Kidney epithelial cell (primary cell): ENCODE results near the gene TMEM132D. TPM values are rescaled to one million over a fixed set of nuclear protein-coding genes. Genes with fewer than 3 reads are reported as not detected.

Source experiments
- DNase-seq: peaks from one replicate; pipeline ENCODE4 v3.0.0-alpha.2; 2010; ENCODE audit warnings: low read depth
- H3K27me3 ChIP-seq: 2 replicates; pipeline ENCODE4 v1.6.0; 2011; ENCODE audit warnings: low read length; ENCODE audit not compliant: control insufficient read depth, insufficient read depth
- H3K36me3 ChIP-seq: 2 replicates; pipeline ENCODE4 v1.5.1; 2011; ENCODE audit warnings: low read length; ENCODE audit not compliant: control insufficient read depth, insufficient read depth
- H3K4me3 ChIP-seq: 2 replicates; pipeline ENCODE4 v1.5.1; 2011; ENCODE audit warnings: low read depth, mild to moderate bottlenecking, control low read depth, low read length
- total RNA-seq: library from RNA; depleted of rRNA; stranded (reverse); fragments of >200 nt; gene quantifications from 2 replicates; pipeline ENCODE4 v1.2.3, GENCODE V29; 2015
- TF ChIP-seq, protein P1 (sequence below): IDR thresholded peaks from 2 replicates; pipeline ENCODE4 v1.5.1; 2011; ENCODE audit warnings: mild to moderate bottlenecking, moderate library complexity, low read length, control low read depth, inconsistent platforms; ENCODE audit not compliant: insufficient read depth, poor library complexity, severe bottlenecking

The TMEM132D gene
- total RNA-seq, 1 donor from 2014 or later, result 6.4 TPM

DNA sequence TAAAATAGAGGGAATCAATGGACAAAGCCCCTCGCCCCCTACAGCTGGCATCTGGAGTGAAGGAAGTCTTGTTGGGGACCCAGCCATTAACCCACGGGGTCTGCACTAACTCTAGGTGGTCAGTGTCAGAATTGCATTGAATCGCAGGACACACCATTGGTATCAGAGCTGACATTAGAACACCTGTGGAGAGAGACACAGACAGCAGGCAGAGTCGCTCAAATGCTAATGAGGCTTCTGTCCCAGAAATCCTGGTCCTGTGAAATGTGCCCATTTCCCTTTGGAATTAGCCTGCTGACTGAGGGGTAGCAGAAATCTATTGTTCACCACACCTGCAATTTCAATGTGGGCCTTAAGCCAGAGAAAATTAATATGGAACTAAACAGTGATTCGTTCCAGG is 33.0 kb downstream of the TMEM132D start:
- TF ChIP-seq, protein P1, sequence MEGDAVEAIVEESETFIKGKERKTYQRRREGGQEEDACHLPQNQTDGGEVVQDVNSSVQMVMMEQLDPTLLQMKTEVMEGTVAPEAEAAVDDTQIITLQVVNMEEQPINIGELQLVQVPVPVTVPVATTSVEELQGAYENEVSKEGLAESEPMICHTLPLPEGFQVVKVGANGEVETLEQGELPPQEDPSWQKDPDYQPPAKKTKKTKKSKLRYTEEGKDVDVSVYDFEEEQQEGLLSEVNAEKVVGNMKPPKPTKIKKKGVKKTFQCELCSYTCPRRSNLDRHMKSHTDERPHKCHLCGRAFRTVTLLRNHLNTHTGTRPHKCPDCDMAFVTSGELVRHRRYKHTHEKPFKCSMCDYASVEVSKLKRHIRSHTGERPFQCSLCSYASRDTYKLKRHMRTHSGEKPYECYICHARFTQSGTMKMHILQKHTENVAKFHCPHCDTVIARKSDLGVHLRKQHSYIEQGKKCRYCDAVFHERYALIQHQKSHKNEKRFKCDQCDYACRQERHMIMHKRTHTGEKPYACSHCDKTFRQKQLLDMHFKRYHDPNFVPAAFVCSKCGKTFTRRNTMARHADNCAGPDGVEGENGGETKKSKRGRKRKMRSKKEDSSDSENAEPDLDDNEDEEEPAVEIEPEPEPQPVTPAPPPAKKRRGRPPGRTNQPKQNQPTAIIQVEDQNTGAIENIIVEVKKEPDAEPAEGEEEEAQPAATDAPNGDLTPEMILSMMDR, result no peak
- no peak overlapping the region for H3K4me3 ChIP-seq
- no peak for DNase-seq
- H3K36me3 ChIP-seq, result no peaks in the 10 kb centered on the region
- H3K27me3 ChIP-seq, result no peaks in the 10 kb centered on the region

DNA sequence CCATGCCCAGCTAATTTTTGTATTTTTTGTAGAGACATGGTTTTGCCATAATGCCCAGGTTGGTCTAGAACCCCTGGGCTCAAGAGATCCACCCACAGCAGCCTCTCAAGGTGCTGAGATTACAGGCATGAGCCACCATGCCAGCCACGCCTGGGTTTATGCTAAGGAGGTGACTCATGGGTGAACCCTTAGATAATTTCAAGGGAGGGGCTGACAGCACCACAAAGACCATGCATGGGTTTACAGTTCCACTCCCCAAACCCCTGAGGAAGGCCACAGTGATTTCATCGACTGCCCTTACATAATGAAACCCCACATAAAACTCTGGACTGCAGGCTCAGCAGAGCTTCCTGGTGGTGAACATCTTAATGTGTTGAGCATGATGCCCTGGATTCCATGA is 33.7 kb downstream of the TMEM132D start:
- no peaks in the 10 kb centered on the region for H3K36me3 ChIP-seq
- DNase-seq, result no peak
- no peaks in the 10 kb centered on the region for H3K27me3 ChIP-seq
- TF ChIP-seq, protein P1, result no peak
- no peak overlapping the region for H3K4me3 ChIP-seq

DNA sequence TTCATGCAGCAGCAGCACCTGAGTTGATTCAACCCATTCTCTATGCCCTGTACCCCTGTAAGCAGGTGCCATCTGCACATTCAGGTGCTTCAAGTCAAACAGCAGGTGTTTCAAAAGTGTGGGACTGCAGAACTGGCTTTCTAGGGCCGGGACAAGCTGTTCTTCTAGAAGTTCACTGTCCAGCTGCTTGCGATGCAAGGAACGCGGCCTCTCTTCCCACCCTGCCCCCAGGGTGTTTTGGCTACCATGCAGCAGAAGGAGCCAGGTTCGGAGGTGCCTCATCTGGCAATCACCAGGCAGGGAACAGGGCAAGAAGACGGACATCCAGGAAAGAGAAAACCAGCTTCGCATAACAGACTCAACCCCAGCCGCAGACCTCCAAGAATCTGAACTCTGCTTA is 35.2 kb downstream of the TMEM132D start:
- Histone ChIP-seq H3K27me3 (no peaks in the 10 kb centered on the region), H3K4me3 (no peak overlapping the region), H3K36me3 (no peaks in the 10 kb centered on the region)
- TF ChIP-seq, protein P1, result no peak
- no peak for DNase-seq

DNA sequence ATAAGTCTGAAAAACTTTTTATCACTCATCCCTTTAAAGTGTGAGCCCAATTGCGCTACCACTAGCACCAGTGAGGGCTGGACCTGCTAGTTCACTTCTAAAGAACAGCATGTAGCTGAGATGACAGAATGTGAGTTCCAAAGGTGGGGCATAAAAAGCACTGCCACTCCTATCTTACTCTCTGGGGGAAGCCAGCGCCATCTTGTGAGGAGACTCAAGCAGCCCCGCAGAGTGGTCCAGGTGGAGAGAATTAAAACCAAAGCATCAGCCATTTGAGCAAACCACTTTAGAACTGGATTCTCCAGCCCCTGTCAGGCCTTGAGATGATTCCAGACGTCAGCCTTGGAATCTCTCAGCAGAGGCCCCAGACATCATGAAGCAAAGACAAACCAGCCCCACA is 39.9 kb downstream of the TMEM132D start:
- Histone ChIP-seq H3K27me3 (no peaks in the 10 kb centered on the region), H3K4me3 (no peak overlapping the region), H3K36me3 (no peaks in the 10 kb centered on the region)
- TF ChIP-seq, protein P1, result no peak
- DNase-seq, result no peak

DNA sequence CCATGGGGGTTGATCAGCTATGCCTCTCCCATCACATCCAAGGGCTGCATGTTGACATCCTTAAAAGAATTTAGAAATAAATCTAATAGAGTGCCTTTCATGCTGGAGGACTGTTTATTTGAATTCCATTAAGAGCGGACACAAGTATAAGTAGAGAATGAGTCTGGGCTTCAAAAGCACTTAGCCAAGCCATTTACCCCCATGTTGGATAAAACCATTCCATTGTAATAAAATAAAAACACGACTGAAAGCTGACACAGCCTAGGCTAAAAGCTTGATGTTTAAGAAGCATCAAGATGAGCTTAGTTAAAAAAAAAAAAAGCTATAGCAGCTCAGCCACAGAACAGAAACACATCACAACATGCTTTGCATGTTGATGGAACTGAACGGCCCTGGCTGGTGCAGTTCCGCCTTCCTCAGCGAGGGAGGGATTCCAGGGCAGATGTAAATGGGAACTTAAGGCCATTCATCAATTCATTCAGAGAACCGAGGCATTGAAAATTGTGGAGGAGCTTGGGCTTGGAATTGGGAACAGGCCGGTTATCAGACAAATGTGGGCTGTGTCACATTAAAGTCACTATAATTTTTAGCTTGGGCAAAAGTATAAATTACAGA is 41.2 kb downstream of the TMEM132D start:
- Histone ChIP-seq H3K27me3 (no peaks in the 10 kb centered on the region), H3K4me3 (no peak overlapping the region), H3K36me3 (no peaks in the 10 kb centered on the region)
- DNase-seq, result no peak
- TF ChIP-seq, protein P1, result no peak

DNA sequence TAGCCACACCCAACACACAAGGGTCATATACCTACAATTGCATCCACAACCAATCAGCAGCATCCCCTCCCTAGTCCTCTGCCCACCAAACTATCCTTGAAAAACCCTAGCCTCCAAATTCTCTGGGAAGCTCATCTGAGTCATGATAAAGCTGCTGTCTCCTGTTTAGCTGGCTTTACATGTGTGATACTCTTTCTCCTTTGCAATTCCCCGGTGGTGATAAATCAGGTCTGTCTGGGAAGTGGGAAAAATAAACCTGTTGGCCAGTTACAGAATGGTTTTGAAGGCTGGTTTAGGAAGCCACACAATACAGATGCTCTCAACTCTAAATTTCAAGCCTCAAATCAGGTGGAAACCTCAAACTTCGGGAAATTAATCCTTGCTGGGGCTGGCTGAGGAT is 41.9 kb downstream of the TMEM132D start:
- H3K36me3 ChIP-seq, result no peaks in the 10 kb centered on the region
- H3K27me3 ChIP-seq, result no peaks in the 10 kb centered on the region
- no peak overlapping the region for H3K4me3 ChIP-seq
- no peak for DNase-seq
- TF ChIP-seq, protein P1, result no peak
